RPMI8226 (cell line): ENCODE measurements around the gene GTPBP4.

Experiments
- DNase-seq: peaks from one replicate; pipeline ENCODE4 v3.0.0-alpha.2; 2015

GTPBP4 gene

DNA sequence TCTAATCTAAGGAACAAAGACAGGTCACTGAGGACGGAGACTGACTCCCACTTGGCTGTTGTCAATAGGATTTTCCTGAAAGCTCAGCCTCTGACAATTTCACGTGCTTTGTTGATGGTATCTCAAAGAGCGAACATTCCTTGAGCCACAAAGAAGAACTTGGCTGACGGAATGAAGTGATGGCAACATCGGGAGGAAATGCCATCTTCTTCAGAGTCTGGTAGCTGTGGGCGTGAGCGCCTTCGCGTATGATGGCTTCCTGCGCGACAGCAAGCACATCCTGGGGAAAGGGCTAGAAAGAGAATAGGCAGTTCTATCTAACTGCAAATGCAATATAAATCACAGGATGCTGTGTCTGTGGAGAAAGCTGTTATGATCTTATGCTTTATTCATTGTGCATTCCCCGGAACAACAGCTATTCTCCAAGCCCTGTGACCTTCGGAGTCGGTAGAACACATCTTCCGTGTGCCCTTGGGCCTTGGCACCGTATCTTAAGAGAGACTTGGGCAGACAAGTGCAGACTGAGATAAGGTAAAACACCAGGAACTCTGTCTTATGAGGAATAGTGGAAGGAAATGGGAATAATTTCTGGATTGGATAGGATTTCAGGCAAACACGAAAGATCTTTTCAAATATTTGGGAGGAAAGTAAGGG, 19.6 kb upstream of the GTPBP4 start:
- DNase-seq: no peak

DNA sequence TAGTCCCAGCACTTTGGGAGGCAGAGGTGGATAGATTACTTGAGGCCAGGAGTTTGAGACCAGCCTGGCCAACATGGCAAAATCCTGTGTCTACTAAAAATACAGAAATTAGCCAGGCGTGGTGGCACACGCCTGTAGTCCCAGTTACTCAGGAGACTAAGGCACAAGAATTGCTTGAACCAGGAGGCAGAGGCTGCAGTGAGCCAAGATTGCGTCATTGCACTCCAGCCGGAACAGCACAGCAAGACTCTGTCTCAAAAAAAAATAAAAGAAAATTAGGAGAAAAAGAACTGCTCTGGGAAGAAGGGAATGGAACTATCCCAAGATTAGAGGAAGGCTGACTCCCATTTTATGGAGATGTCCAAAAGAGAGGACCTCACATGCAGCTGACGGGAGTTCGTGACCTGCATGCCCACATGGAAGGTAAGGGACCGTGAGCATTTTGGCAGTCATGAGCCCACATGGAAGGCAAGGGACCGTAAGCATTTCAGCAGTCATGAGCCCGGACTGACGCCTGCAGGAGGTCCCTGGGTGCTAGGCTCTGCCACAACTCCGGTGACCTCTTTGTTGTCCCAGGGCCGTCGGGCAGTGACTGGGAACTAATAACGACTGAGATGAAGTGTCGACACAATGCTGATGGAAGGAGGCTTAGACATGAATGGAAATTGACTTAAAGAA, 18.6 kb upstream of the GTPBP4 start:
- no peak for DNase-seq

DNA sequence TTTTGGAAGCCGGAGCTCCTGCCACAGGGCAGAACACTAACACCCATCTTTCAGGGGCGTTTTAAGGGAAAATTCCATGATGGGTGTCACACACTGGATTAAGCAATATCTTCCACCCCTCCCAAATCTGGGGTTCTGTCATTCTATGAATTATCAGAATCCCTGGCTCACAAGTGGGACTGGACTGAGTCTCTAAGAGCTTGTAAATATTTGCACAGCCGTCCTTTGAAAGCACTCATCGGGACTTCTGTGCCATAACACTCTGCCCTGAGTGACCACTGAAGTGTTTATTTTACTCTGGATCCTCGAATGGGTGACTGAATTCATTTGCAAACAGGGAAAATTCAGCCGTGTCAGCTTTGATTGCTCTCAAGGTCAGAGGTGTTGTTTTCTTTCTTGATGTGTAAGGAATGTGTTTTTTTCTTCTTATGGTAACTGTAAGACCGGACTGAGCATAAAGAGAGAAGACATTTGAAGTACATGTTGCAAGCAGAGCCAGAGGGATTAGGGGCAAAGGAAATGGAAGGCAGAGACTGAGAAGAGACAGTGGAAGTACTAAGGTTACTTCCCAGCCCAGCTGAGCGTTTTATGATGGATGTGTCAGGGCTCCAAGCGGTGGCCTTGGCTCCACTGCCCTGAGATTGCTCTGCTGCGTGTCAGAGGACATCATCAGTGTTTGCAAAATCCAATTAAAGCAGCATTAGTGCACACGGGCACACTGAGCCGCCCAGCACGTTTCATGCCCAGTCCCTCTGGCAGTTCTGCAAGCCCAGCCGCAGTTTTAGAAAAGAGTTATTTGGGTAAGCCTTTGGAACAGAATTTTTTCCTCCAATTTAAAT, 17.7 kb upstream of the GTPBP4 start:
- no peak for DNase-seq

DNA sequence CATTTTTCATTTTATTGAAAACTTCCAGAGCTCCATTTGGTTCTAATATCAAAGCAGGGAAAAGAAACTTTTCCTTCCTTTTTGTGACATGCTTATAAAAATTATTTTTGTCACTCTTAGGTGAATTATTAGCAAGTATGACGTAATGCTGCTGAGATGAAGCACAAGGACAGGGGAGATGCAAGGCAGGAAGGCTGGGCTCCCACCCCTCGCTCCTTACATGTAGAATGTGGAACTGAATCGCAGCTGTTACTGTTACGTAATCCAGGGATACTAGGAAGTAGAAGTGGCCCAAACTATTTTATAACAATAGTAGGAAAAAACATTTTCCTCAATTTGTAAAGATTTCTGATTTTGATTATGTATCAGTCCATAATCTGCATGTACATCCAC, 17.1 kb upstream of the GTPBP4 start:
- no peak for DNase-seq

DNA sequence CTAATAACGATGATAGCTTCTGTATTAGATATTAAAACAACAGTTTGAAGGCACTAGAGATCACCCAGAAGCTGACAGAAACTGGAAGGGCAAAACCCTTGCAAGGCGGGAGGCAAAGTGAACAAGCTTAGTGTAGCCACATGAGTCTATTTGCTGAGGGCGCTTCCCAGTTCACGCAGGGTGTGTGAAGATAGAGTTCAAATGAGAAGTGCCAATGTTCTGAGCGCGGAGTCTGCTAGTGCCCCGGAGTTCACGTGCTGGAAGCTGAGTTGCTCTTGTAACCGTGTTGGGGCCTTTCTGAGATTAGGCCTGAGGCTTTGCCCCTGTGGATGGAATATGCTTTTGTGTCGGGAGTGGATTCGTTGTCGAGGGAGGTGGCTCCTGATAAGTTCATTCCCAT, 16.6 kb upstream of the GTPBP4 start:
- DNase-seq: no peak

DNA sequence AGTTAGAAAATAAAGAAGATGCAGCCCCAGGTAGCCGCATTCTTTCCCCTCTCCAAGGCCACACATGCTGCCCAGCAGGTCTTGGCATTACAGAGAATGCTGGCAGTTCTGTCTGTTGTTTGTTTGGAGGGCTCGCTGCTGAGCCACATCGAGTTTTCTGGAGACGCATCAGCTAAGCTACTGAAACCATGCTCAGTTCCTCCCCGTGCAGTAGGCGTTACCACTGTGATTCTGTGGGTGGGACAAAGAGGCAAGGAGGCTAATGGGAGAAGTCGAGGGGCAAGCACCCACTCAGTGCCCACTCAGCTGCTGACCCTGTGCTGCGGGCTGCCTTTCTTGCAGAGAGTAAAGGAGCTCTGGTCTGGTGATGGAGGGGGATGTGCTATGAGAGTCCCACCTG, 15.5 kb upstream of the GTPBP4 start:
- no peak for DNase-seq

DNA sequence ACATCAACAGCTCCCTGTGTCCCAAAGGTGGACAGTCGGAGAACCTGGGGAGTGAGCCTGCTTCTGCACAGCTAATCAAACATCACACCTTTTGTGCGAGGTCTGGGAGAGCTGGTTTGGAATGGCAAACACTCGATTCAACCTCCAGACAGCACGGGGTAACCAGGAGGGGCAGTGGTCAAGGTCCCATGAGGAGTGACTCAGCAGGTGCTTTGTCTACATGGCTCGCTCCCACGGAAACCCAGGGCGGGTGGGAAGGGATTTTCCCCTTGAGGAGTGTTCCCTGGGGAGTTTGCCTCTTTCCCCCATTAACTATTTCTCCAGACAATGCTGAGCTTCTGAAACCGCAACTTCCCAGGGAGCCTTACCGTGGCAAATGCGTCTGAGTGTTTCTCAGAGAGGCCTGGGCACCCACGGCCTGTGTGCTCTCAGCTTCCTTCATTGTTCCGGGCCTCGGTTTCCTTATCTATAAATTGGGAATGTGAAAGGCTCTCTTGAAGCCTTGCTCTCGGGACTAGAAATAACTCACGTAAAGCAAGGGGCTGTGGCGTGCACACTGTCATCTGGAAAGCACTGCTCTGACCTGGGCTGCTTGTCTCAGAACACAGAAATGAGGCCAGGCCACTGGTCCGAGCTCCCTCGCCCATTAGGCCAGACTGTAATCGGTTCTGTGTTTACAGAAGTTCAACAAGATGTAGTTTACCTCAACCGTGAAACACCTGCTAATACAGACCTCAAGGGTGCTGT, 14.0 kb upstream of the GTPBP4 start:
- no peak for DNase-seq

DNA sequence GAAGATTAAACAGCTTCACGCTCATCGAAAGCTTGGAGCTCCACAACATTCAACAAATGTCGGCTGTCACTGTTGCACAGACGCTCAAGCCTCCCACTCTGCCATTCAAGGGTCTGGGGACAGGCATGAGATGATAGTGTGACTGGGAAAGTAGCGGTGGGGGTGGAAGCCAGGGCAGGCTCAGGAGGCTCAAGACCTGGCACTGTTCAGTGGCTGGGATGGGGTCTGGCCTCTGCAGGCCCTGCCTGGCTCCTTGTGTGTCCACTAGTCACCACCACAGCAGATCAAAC, 13.5 kb upstream of the GTPBP4 start:
- DNase-seq: no peak

DNA sequence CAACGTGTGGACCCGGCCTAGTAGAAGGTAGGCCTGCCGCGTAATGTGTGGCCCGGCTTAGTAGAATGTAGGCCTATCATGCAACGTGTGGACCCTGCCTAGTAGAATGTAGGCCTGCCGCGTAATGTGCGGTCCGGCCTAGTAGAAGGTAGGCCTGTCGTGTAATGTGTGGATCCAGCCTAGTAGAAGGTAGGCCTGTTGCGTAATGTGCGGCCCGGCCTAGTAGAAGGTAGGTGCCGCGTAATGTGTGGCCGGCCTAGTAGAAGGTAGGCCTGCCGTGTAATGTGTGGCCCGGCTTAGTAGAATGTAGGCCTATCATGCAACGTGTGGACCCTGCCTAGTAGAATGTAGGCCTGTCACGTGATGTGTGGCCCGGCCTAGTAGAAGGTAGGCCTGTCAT, 11.9 kb upstream of the GTPBP4 start:
- no peak for DNase-seq

DNA sequence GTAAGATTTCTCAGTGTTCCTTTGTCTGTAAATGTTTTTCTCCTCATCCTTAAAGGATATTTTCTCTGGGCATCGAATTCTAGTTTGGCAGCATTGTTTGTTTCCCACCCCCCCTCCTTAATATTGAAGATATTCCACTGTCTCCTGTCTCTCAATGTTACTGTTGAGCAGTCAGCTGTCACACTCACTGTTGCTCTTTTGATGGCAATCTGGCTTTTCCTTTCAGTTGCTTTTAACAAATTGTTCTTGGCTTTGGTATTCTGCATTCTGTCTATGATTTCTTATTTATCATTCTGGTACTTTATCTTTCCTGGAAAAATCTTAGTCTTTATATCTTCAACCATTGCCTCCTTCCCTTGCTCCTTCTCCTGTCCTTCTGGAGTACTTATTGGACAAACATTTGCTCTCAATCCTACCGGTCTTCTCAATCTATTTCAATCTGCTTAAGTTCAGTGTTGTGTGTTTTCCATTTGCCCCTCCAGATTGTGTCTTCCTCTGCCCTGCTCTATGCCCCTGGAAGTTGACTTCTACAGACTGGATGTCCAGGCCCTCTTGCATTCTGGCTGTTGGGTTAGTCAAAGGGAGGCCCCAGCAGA, 9.3 kb upstream of the GTPBP4 start:
- no peak for DNase-seq

DNA sequence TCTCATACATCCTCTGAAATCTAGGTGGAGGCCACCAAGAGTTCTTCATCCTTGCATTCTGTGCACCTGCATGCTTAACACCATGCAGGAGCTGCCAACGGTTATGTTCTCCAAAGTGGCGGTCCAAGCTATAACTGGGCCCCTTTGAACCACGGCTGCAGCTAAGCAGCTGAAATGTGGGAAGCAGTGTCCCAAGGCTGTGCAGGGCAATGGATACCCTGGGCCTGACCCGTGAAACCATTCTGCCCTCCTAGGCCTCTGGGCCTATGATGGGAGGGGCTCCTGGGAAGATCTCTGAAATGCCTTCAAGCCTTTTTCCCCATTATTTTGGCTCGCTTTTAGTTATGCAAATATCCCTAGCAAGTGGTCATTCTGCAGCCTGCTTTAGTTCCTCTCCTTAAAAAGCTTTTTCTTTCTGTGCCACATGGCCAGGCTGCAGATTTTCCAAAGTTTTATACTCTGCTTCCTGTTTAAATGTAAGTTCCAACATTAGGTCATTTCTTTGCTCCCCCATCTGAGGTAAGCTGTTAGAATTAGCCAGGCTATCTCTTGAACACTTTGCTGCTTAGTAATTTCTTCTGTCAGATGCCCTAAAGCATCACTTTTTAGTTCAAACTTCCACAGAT, 7.7 kb upstream of the GTPBP4 start:
- DNase-seq: no peak

DNA sequence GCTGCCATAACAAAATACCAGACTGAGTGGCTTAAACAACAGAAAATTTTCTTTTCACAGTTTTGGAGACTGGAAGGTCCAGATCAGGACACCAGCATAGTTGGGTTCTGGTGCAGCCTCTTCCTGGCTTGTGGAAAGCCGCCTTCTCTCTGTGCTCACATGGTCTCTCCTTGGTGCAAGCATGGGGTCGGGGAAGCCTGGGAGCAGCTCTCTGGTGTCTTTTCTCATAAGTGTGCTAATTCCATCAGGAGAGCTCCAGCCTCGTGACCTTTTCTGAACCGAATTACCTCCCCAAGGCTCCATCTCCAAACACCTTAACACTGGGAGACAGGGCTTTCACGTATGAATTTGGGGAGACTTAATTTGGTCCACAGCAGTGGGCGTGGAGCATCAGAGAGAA, 4.8 kb upstream of the GTPBP4 start:
- DNase-seq: no peak

DNA sequence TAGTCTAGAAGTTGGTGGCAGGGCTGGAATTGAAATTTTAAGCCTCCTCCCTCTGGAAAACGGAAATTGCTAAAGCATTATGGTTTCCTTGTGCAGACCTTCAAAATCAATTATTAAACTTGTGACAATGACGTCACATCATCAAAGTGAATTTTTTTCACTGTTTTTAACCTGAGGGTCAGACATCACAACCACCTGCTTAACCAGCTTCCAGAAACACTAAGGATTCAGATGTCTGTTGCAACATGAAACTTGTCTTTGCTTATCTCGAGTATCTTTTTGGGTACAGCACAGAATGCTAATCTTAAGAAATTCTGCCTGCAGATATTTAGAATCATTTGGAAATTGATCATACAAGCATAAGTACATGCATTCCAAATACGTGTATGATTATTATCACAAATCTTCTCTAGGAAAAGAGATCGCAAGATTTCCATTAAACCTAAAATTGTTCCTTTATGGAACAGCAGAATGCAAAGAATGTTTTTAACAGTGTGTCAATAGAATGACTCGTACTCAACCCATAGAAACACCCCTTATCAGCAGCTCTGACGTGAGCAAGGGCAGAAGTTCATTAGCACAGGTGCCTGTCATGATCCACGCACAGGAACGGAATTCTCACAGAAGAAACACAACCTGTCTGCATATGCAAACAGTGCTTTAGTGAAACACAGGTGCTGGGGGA, 4.1 kb upstream of the GTPBP4 start:
- DNase-seq: no peak

DNA sequence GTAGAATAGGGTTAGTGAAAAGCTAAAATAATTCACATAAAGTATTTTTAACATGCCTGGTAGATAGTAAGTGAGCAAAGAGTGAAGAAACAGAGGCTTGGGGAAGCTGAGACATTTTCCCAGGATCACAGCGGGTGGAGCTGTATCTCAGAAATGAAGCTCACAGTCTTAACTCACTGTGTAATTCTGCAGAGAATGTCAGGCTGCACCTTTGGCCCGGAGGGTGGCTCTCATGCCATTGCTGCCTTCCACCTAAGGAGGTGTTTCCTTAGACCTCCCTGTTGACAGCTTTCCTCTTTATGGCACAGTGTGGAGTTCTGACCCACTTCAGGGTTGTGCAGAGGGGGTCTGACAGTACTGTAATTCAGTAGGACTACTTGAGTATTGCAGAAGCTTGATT, 2.9 kb upstream of the GTPBP4 start:
- no peak for DNase-seq

DNA sequence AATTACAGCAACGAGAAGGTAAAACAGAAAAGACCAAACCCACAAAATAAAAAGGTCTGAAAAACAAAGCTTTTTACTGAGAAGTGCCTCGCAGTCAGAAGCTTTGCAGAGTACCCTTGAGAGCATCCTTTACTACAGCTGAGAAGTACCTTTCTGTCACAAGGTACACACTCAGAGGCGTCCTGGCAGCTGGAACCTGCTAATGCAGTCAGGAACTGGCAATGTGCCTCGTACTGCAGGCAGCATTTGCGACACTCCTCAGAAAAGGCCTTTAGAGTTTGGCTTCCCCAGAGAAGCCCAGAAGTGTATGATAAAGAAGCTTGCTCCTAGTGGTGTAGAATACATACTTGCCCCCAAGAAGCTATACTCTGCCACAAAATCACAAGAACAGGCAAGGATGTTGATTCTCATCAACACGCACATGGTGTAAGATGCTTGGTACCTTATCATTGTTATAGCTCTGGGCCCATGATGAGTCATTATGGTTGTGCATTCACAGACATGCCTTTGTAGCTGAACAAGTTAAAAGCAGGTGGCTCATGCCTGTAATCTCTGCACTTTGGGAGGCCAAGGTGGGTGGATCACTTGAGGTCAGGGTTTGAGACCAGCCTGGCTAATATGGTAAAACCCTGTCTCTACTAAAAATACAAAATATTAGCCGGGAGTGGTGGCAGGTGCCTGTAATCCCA, 2.0 kb upstream of the GTPBP4 start:
- DNase-seq: no peak

DNA sequence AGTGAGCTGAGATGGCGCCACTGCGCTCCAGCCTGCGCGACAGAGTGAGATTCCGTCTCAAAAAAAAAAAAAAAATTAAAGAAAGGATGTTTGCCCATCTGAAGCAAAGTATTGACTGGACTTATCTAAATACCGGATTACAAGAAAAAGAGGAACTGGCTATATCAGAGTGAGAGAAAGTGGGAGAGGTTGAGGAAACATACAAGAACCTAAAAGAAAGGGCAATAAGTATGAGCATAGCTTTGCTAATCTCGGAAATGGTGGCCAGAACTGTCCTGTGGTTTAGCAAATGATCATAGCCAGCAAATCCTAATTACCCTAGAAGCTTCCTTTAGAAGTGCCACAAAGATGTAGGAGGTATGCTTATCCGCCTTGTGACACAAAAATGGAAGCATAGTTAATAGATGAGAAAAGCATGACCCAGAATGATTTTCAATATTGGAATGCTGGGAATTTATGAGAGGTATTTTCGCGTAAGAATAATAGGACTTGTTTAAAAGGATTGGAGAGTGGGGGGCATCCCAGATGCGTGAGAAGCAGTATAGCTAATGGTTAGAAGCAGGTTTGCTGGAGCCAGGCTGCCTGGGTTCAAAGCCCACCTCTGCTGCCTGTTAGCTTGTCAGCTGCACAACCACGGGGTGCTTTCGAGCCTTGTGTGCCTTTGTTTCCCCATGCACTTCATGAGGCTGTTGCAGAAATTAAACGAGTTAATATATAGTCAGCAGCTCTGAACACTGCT, 1.2 kb upstream of the GTPBP4 start:
- no peak for DNase-seq

DNA sequence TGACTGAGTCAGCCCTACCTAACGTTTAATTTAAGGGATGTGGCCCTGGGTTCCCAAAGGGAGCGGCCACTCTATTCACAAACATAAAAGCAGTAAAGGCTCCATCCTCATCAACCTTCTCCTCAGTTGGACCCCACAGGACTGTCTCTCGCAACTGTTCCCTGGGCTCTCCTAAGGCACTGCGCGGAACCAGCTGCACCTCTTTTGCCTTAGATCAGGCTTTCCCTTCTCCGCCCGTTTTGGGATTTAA, 689 bp upstream of the GTPBP4 start:
- DNase-seq: no peak

DNA sequence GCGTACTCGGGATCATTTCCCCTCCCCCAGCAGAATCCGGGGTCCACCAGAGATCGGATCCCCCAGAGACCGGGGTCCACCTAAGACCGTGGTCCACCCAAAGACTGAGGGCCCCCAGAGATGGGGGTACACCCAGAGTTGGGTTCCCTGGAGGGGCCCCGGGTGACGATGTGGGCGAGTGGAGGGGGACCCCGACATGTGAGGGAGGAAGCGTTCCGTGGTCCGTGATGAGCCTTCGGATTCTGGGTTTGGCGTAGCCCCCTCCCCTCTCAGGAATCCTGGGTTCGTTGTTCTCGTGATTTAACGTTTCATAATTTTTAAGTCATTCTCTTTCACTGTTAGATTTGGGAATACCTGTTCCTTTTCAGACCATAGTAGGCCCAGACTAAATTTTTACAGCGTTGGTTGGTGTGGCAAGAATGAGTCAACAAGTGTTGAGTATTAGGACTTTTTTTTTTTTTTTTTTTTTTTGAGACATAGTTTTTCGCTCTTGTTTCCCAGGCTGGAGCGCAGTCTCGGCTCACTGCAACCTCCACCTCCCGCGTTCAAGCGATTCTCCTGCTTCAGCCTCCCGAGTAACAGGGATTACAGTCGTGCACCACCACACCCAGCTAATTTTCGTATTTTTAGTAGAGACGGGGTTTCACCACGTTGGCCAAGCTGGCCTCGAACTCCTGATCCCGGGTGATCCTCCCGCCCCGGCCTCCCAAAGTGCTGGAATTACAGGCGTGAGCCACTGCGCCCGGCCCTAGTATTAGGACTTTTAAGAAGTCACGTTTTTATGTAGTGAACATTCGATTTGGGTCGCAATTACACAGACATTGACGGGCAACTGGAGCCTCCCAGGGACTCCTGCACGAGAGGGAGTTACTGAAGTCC, 672 bp downstream of the GTPBP4 start:
- DNase-seq: no peak

DNA sequence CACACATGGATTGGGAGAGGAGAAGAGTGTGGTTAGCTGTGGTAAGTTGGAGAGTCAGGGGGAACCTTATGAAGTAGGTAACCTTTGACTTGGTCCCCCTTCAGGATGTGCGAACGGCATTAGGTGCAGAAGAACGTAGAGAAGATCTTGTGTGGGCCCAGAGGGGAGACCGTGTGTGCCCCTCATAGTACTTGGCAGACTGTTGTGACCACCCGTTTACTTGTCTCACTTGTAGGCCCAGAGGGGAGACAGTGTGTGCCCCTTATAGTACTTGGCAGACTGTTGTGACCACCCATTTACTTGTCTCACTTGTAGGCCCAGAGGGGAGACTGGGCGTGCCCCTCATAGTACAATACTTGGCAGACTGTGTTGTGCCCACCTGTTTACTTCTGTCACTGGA, 2.6 kb downstream of the GTPBP4 start:
- DNase-seq: no peak

DNA sequence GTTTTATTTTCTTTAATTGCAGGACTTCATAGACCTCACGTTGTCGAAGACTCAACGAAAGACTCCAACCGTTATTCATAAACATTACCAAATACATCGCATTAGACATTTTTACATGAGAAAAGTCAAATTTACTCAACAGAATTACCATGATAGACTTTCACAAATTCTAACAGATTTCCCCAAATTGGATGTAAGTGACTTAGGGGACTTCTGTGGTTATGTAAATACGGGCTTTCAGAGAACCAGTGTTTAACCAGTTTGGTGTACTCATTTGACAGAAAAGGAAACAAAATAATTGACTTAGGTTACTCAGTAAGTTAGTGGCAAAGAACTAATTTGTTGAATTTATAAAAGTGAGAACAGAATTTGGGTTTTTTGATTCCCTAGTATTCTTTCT, 4.2 kb downstream of the GTPBP4 start:
- DNase-seq: no peak
